ENCODE results near the gene RHOF. TPM values are rescaled to one million over a fixed set of nuclear protein-coding genes. Genes with fewer than 3 reads are reported as not detected.
A peak's percentile ranks its signal among the peaks of the same experiment; 100 is the strongest.

RHOF gene
- total and polyA plus RNA-seq, 2 donors (not counting 1 experiment from before 2014, with no cell fraction given): 90.3 to 129 TPM

DNA sequence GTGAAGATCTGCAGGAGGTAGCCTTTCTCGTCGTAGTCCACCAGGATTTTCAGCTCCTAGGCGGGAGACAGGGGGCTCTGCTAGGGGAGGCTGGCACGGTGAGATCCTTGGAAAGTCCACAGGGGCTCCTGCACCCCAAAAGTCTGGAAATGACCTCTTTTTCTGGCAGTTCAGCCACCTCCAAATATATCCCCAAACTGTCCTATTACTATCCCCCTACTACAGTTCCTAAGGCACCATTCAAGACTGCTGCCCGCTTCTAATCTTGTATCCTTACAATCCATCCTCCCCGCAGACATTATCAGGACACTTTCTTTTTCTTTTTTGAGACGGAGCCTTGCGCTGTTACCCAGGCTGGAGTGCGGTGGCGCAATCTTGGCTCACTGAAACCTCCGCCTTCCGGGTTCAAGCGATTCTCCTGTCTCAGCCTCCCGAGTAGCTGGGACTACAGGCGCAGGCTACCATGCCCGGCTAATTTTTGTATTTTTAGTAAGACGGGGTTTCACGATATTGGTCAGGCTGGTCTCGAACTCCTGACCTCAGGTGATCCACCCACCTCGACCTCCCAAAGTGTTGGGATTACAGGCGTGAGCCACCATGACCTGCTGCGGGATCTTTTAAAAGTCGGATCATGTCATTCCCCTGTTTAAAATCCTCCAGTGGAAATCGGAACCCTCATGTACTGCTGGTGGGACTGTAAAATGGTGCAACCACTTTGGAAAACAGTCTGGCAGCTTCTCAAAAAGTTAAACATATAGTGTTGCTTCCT, 46.7 kb upstream of the RHOF start:
- ATAC-seq (ENCODE audit: low read depth) (no peak), DNase-seq (no peak)
- Histone ChIP-seq H3K4me3 (ENCODE audit: control extremely low read depth in 1 of 5, extremely low read depth in 1 of 5, insufficient read depth in 1 of 5, low read depth in 2 of 5, low read length in 4 of 5) (peak overlapping the region; percentile 65 to 90 (median 78)), H3K4me1 (ENCODE audit: control insufficient read depth in 2 of 2, insufficient read depth in 2 of 2, low read length in 2 of 2) (peaks cover 7 to 20% of the 10 kb centered on the region in 2 donors), H3K27me3 (replicated peaks in 1 of 4; ENCODE audit: control extremely low read depth in 1 of 4, control insufficient read depth in 3 of 4, insufficient read depth in 4 of 4, low read length in 3 of 4) (no peaks in the 10 kb centered on the region), H4K20me1 (ENCODE audit: control insufficient read depth, insufficient read depth, low read length, poor library complexity, severe bottlenecking) (no peaks in the 10 kb centered on the region), H2AFZ (ENCODE audit: insufficient read depth, low read depth, low read length, poor library complexity, severe bottlenecking) (peak overlapping the region; percentile 89), H3K4me2 (replicated peaks; ENCODE audit: low read depth, low read length, poor library complexity, severe bottlenecking) (peak overlapping the region; percentile 89), H3K9me3 (ENCODE audit: control extremely low read depth in 1 of 3, control insufficient read depth in 2 of 3, insufficient read depth in 1 of 3, low read length in 2 of 3) (no peaks in the 10 kb centered on the region), H3K79me2 (ENCODE audit: control insufficient read depth, insufficient read depth, low read length) (no peaks in the 10 kb centered on the region), H3K27ac (ENCODE audit: low read length in 2 of 2) (peak overlapping the region in 1 of 2 donors; percentile 56), H3K36me3 (replicated peaks in 1 of 2; ENCODE audit: control extremely low read depth in 1 of 2, control insufficient read depth in 1 of 2, extremely low read depth in 1 of 2, insufficient read depth in 2 of 2, low read length in 1 of 2) (no peaks in the 10 kb centered on the region), H3K9ac (ENCODE audit: low read length) (peak overlapping the region; percentile 70)
- ChIA-PET CTCF (interaction anchor here (0.7 to 6.2 kb wide), 2 partner anchors 45 to 214 kb away, joined by 4 to 38 read pairs; partner anchors contain the start of gene RHOF), POLR2A (interaction anchor here (0.6 to 1.0 kb wide), 2 partner anchors 46 to 304 kb away, joined by 3 to 4 read pairs; no protein-coding TSS in a partner anchor)
- Mint-ChIP-seq H3K9me3 (ENCODE audit: insufficient read depth) (no peaks in the 10 kb centered on the region), H3K27me3 (no peaks in the 10 kb centered on the region), H3K4me3 (peak overlapping the region; percentile 99), H3K27ac (peak overlapping the region; percentile 91), H3K4me1 (peaks cover 18% of the 10 kb centered on the region)
- no peak for TF ChIP-seq EZH2 (IDR thresholded peaks at IDR 0.05; ENCODE audit: borderline replicate concordance, insufficient read depth, low read depth, low read length, poor library complexity, severe bottlenecking)
- no peak for TF ChIP-seq CTCF (IDR thresholded peaks at IDR 0.05)
- 73% methylated on average over 20 of the region's 24 CpGs for WGBS (ENCODE audit: insufficient coverage)
- intact Hi-C loops (cut with micrococcal nuclease): loop anchor here (1.0 kb wide), 5 partner anchors 37 to 153 kb away; partner anchors contain the start of genes PSMD9 and TMEM120B
